K562 (cell line): Measurements from ENCODE around the gene ENTREP1.

Experiments used
- KLF6 ChIP-seq: fragments of 250-450 bp; sonication (Bioruptor Pico); IDR thresholded peaks from 2 replicates; pipeline ENCODE4 v1.4.0; 2020; ENCODE audit warnings: mild to moderate bottlenecking, moderate library complexity, borderline replicate concordance
- POU5F1 ChIP-seq: fragments of 150-350 bp; IDR thresholded peaks from 2 replicates; pipeline ENCODE4 v1.6.1; 2014; ENCODE audit warnings: borderline replicate concordance, low read length, low read depth, mild to moderate bottlenecking; ENCODE audit not compliant: partially characterized antibody
- PPARD ChIP-seq: fragments of 250-450 bp; sonication (Bioruptor Pico); IDR thresholded peaks from 2 replicates; pipeline ENCODE4 v1.8.0; 2022; ENCODE audit warnings: inconsistent platforms, mild to moderate bottlenecking, moderate library complexity
- SRSF1 ChIP-seq: fragments of 200-400 bp; formaldehyde crosslinking; IDR thresholded peaks from 2 replicates; pipeline ENCODE4 v1.6.1; 2017; ENCODE audit warnings: mild to moderate bottlenecking, low read depth, low read length, moderate library complexity
- ZNF561 ChIP-seq: fragments of 450-650 bp; formaldehyde crosslinking; conservative IDR thresholded peaks from 2 replicates; pipeline ENCODE4 v1.4.0; 2020; ENCODE audit warnings: mild to moderate bottlenecking, moderate library complexity
- TF ChIP-seq, protein P1 (sequence below): fragments of 150-350 bp; conservative IDR thresholded peaks from 2 replicates; pipeline ENCODE4 v1.6.1; 2014; ENCODE audit warnings: low read length
- TF ChIP-seq, protein P2 (sequence below), 3 experiments: IDR thresholded peaks in 2 of 3; conservative IDR thresholded peaks in 1 of 3; 2 replicates each; pipeline ENCODE4 v1.5.1; 2011 to 2012; ENCODE audit warnings: low read length in 3 of 3, mild to moderate bottlenecking in 3 of 3, control low read depth in 2 of 3, improper control_type of control experiment in 1 of 3, inconsistent platforms in 1 of 3, low read depth in 1 of 3, mixed read lengths in 1 of 3, moderate library complexity in 1 of 3; ENCODE audit not compliant: insufficient read depth in 2 of 3

DNA sequence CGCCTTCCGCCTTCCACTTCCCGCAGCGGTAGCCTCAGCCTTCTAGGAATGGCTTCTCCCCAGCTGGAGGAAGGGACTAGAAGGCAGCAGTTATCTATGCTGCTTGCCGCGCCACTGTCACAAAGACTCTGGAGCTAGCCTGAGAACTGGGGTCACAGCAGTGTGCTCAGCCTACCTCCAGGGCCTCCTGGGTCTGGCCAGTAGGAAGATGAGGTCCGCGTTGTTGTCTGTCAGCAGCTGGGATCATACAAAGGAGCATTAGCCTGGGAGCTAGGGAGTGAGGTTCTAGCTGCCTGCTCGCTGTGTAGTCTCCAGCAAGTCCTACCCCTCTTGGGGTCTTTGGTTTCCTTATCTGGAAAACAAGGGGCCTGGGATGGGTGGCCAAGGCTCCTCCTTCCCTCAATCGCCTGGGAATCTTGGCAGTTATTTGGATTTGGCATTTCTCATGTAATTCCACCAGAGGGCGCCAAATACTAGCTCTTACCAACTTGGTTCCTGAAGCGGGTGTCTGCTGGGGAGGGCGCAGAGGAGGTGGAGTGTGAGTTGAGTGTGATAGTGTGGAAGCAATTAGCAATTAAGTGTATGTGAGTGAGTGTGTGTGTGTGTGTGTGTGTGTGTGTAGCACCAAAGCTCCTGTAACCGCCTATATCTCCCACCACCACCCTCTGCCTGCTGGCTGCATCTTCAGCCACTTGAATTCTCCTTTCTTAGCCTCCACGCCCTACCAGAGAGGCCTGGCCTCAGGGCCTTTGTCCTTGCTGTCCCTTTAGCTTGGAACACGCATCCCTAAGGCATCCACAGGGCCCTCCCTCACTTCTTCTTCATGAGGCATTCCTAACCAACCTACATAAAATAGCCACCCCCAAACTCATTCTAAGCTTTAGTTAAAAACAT is 97.1 kb downstream of the ENTREP1 start:
- TF ChIP-seq SRSF1 (no peak), PPARD (CRISPR knock-in tag) (no peak), KLF6 (CRISPR knock-in tag) (no peak), POU5F1 (no peak), ZNF561 (CRISPR knock-in tag) (no peak)
- TF ChIP-seq, protein P1, sequence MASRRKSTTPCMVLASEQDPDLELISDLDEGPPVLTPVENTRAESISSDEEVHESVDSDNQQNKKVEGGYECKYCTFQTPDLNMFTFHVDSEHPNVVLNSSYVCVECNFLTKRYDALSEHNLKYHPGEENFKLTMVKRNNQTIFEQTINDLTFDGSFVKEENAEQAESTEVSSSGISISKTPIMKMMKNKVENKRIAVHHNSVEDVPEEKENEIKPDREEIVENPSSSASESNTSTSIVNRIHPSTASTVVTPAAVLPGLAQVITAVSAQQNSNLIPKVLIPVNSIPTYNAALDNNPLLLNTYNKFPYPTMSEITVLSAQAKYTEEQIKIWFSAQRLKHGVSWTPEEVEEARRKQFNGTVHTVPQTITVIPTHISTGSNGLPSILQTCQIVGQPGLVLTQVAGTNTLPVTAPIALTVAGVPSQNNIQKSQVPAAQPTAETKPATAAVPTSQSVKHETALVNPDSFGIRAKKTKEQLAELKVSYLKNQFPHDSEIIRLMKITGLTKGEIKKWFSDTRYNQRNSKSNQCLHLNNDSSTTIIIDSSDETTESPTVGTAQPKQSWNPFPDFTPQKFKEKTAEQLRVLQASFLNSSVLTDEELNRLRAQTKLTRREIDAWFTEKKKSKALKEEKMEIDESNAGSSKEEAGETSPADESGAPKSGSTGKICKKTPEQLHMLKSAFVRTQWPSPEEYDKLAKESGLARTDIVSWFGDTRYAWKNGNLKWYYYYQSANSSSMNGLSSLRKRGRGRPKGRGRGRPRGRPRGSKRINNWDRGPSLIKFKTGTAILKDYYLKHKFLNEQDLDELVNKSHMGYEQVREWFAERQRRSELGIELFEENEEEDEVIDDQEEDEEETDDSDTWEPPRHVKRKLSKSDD: no peak
- TF ChIP-seq, protein P2, sequence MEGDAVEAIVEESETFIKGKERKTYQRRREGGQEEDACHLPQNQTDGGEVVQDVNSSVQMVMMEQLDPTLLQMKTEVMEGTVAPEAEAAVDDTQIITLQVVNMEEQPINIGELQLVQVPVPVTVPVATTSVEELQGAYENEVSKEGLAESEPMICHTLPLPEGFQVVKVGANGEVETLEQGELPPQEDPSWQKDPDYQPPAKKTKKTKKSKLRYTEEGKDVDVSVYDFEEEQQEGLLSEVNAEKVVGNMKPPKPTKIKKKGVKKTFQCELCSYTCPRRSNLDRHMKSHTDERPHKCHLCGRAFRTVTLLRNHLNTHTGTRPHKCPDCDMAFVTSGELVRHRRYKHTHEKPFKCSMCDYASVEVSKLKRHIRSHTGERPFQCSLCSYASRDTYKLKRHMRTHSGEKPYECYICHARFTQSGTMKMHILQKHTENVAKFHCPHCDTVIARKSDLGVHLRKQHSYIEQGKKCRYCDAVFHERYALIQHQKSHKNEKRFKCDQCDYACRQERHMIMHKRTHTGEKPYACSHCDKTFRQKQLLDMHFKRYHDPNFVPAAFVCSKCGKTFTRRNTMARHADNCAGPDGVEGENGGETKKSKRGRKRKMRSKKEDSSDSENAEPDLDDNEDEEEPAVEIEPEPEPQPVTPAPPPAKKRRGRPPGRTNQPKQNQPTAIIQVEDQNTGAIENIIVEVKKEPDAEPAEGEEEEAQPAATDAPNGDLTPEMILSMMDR (IDR thresholded peaks at IDR 0.05 in 2 of 3, conservative IDR thresholded peaks at IDR 0.05 in 1 of 3; ENCODE audit: insufficient read depth in 2 of 3, low read depth in 1 of 3, low read length in 3 of 3): peak; percentile 68 to 81 (median 76)
